GM12878 (cell line): ENCODE data around the gene CNDP1. TPM values are rescaled to one million over a fixed set of nuclear protein-coding genes. Genes with fewer than 3 reads are reported as not detected.

Source experiments
- ATAC-seq: fragments of 200-7000 bp; cut with Tn5 transposase; 3 replicates; pipeline ENCODE4 v1.9.1; 2020; ENCODE audit warnings: mild to moderate bottlenecking, moderate library complexity
- BruUV-seq: library from RNA; stranded (reverse); fragments of 400-500 nt; replicated peaks from 2 replicates; lab custom pipeline; 2021; lab: Mats Ljungman, UMichigan
- CTCF ChIA-PET: fragments of 300-600 bp; sonication (Branson Sonifier 250); formaldehyde crosslinking; extraction: SDS; loops from one replicate; lab custom pipeline; 2021; ENCODE audit warnings: inconsistent platforms; lab: Yijun Ruan, JAX
- POLR2A ChIA-PET: fragments of 350-600 bp; formaldehyde crosslinking; extraction: SDS; loops from one replicate; lab custom pipeline; 2021; ENCODE audit warnings: inconsistent platforms; lab: Charles Lee
- RAD21 ChIA-PET: fragments of 300-600 bp; sonication (Branson Sonifier 250); formaldehyde crosslinking; loops from one replicate; lab custom pipeline; 2023; ENCODE audit warnings: antibody characterized with exemption; ENCODE audit not compliant: unreplicated experiment; lab: Charles Lee
- SMC1A ChIA-PET: fragments of 300-600 bp; sonication (Branson Sonifier 250); formaldehyde crosslinking; loops from one replicate; lab custom pipeline; 2023; ENCODE audit not compliant: unreplicated experiment, uncharacterized antibody; lab: Charles Lee
- DNase-seq: peaks from one replicate; pipeline ENCODE4 v3.0.0-alpha.2; 2011; ENCODE audit warnings: low read depth, low spot score
- FAIRE-seq: peaks from 3 replicates; lab custom pipeline; 2011; peaks lifted over from hg19 to GRCh38; lab: Jason Lieb, UNC
- H2AFZ ChIP-seq: 2 replicates; pipeline ENCODE4 v1.6.0; 2011; ENCODE audit warnings: low read depth, low read length, control low read depth; ENCODE audit not compliant: control insufficient read depth
- H3K27ac ChIP-seq: 2 replicates; pipeline ENCODE4 v1.5.1; 2011; ENCODE audit warnings: control low read depth; ENCODE audit not compliant: control insufficient read depth, insufficient read depth
- H3K27me3 ChIP-seq, 2 experiments: replicated peaks in 1 of 2; 2 replicates each; pipeline versions ENCODE4 v1.6.0 to v1.6.1; 2011; ENCODE audit warnings: low read length in 1 of 2; ENCODE audit not compliant: control insufficient read depth in 2 of 2, insufficient read depth in 2 of 2
- H3K36me3 ChIP-seq, 2 experiments: 2 replicates each; pipeline ENCODE4 v1.5.1; 2011; ENCODE audit warnings: low read length in 1 of 2; ENCODE audit not compliant: control insufficient read depth in 2 of 2, insufficient read depth in 2 of 2
- H3K4me1 ChIP-seq: 2 replicates; pipeline ENCODE4 v1.6.1; 2011; ENCODE audit warnings: mild to moderate bottlenecking, low read length, moderate library complexity, mixed read lengths; ENCODE audit not compliant: control insufficient read depth, insufficient read depth
- H3K4me2 ChIP-seq: 2 replicates; pipeline ENCODE4 v1.6.0; 2011; ENCODE audit warnings: control low read depth; ENCODE audit not compliant: control insufficient read depth, insufficient read depth
- H3K4me3 ChIP-seq: fragments of 200-600 bp; sonication (generic); 2 replicates; pipeline ENCODE4 v1.5.1; 2016
- H3K79me2 ChIP-seq: 2 replicates; pipeline ENCODE4 v1.6.0; 2011; ENCODE audit warnings: low read length; ENCODE audit not compliant: control insufficient read depth, insufficient read depth
- H3K9ac ChIP-seq: 2 replicates; pipeline ENCODE4 v1.8.0; 2011; ENCODE audit warnings: low read length, control low read depth, mixed read lengths; ENCODE audit not compliant: control insufficient read depth, insufficient read depth
- H3K9me3 ChIP-seq: replicated peaks from 3 replicates; pipeline ENCODE4 v1.5.1; 2011; ENCODE audit warnings: mild to moderate bottlenecking, low read length; ENCODE audit not compliant: control insufficient read depth, insufficient read depth
- H4K20me1 ChIP-seq: 2 replicates; pipeline ENCODE4 v1.6.0; 2011; ENCODE audit not compliant: control insufficient read depth, insufficient read depth
- BCL11A ChIP-seq: IDR thresholded peaks from 2 replicates; pipeline ENCODE4 v1.6.1; 2011; ENCODE audit warnings: low read depth, low read length
- CBFB ChIP-seq: IDR thresholded peaks from 2 replicates; pipeline ENCODE4 v1.6.1; 2016; ENCODE audit warnings: antibody characterized with exemption, low read depth
- CHD1 ChIP-seq: IDR thresholded peaks from 2 replicates; pipeline ENCODE4 v1.6.1; 2012; ENCODE audit warnings: low read depth, low read length, improper control_type of control experiment
- FOXK2 ChIP-seq: fragments of 450-650 bp; IDR thresholded peaks from 2 replicates; pipeline ENCODE4 v1.6.1; 2017; ENCODE audit warnings: mild to moderate bottlenecking, moderate library complexity
- HSF1 ChIP-seq: fragments of 150-350 bp; IDR thresholded peaks from 2 replicates; pipeline ENCODE4 v1.6.1; 2014; ENCODE audit warnings: mild to moderate bottlenecking, low read depth, low read length
- IKZF1 ChIP-seq: fragments of 450-650 bp; conservative IDR thresholded peaks from 2 replicates; pipeline ENCODE4 v1.6.1; 2017; ENCODE audit warnings: antibody characterized with exemption, mild to moderate bottlenecking
- POLR2A ChIP-seq: IDR thresholded peaks from 2 replicates; pipeline ENCODE4 v1.6.1; 2011; ENCODE audit warnings: low read depth, mild to moderate bottlenecking, low read length
- RCOR1 ChIP-seq: conservative IDR thresholded peaks from 2 replicates; pipeline ENCODE4 v1.6.1; 2012; ENCODE audit warnings: low read depth, low read length, improper control_type of control experiment
- SMARCA5 ChIP-seq: fragments of 450-650 bp; IDR thresholded peaks from 2 replicates; pipeline ENCODE4 v1.6.1; 2017; ENCODE audit warnings: mild to moderate bottlenecking
- SUZ12 ChIP-seq: fragments of 200-600 bp; sonication (generic); IDR thresholded peaks from one replicate; pipeline ENCODE4 v1.6.1; 2018; ENCODE audit warnings: antibody characterized with exemption, mild to moderate bottlenecking; ENCODE audit not compliant: unreplicated experiment
- TCF12 ChIP-seq: IDR thresholded peaks from 2 replicates; pipeline ENCODE4 v1.6.1; 2011; ENCODE audit warnings: low read depth, mild to moderate bottlenecking, low read length
- ZBTB40 ChIP-seq: fragments of 450-650 bp; IDR thresholded peaks from 2 replicates; pipeline ENCODE4 v1.6.1; 2016; ENCODE audit warnings: mild to moderate bottlenecking, moderate library complexity, borderline replicate concordance
- ZNF217 ChIP-seq: fragments of 450-650 bp; IDR thresholded peaks from 2 replicates; pipeline ENCODE4 v1.6.1; 2017; ENCODE audit warnings: antibody characterized with exemption, mild to moderate bottlenecking
- WGBS: methylation state at CpG from one replicate; pipeline ENCODE4 v1.1.6; 2016; ENCODE audit warnings: low lambda C conversion rate; ENCODE audit not compliant: insufficient replicate concordance, insufficient coverage; ENCODE audit errors: missing lambda C conversion rate; 5-methylcytosine and 5-hydroxymethylcytosine counted together
- in situ Hi-C: fragments of 300-500 bp; cut with MboI; formaldehyde crosslinking; loops from 9 replicates; pipeline ENCODE4 v1.14.3; 2018; ENCODE audit warnings: mixed read lengths
- intact Hi-C: fragments of 100-400 bp; cut with micrococcal nuclease; formaldehyde crosslinking; loops from one replicate; pipeline ENCODE4 v1.14.2; 2022; ENCODE audit not compliant: unreplicated experiment
- polyA plus RNA-seq, 11 experiments: library from polyadenylated mRNA; depleted of rRNA in 4 of 11; unstranded in 6 of 11; stranded (reverse) in 5 of 11; fragments of >200 nt; fragmentation: Nextera tagmentation in 4 of 11; fragmentation: Illumina TruSeq in 1 of 11; extraction: Ambion mirVana in 4 of 11; extraction: Trizol in 1 of 11; gene quantifications; 1 replicate in 1 of 11; 2 replicates in 10 of 11; pipeline versions ENCODE4 v1.2.1 to v1.2.3, GENCODE V29; 2011 to 2016; ENCODE audit warnings: inconsistent platforms in 2 of 11, missing spikeins in 2 of 11, low read depth in 1 of 11
- total RNA-seq, 4 experiments: library from RNA; depleted of rRNA in 3 of 4; stranded (reverse); fragments of >200 nt in 3 of 4; fragmentation: Illumina TruSeq in 1 of 4; extraction: Trizol in 1 of 4; gene quantifications; 2 replicates each; pipeline versions ENCODE4 v1.2.1 to v1.2.3, GENCODE V29; 2013 to 2021

CNDP1 gene
- total and polyA plus RNA-seq, 10 of the 15 experiments (the other 5 are each of a cell fraction or from before 2014, with no cell fraction given): 0.04 to 0.05 TPM; not detected in 8

GRCh38 chr18:74597662-74598349 is 63.5 kb downstream of the CNDP1 start, which contains the start of gene ZNF407 (continued):
- peak; percentile 98 for TF ChIP-seq ZBTB40

GRCh38 chr18:74598350-74599001 is 64.2 kb downstream of the CNDP1 start:
- intact Hi-C loops: loop anchor here (5.0 kb wide), 2 partner anchors 614 to 1894 kb away; partner anchors contain the start of gene TSHZ1
- WGBS: 2% methylated on average over 44 of the region's 44 CpGs
- H2AFZ ChIP-seq: peak overlapping the region; percentile 82
- TF ChIP-seq TCF12 (peak; percentile 87), BCL11A (no peak), SMARCA5 (no peak; the same call in 1 of the 2 replicates), FOXK2 (no peak), SUZ12 (no peak), POLR2A (peak; percentile 59; the same call in 1 of the 2 replicates), RCOR1 (no peak), ZNF217 (no peak), CBFB (no peak), CHD1 (no peak), IKZF1 (peak; percentile 61), HSF1 (no peak)

More at GRCh38 chr18:74598350-74599001, 64.2 kb downstream of the CNDP1 start:
- H3K27me3 ChIP-seq: no peaks in the 10 kb centered on the region
- DNase-seq: no peak
- ChIA-PET CTCF (interaction anchor here (1.3 to 1.8 kb wide), 3 partner anchors 11 to 98 kb away, joined by 4 to 6 read pairs (median 6); no protein-coding TSS in a partner anchor), SMC1A (interaction anchor here (0.9 to 1.6 kb wide), 4 partner anchors 21 to 271 kb away, joined by 3 to 4 read pairs (median 3); no protein-coding TSS in a partner anchor), RAD21 (interaction anchor here (0.8 kb wide), 1 partner anchor 46 kb away, joined by 3 read pairs; no protein-coding TSS in a partner anchor), POLR2A (interaction anchor here (0.6 to 1.7 kb wide), 4 partner anchors 12 to 396 kb away, joined by 3 to 5 read pairs (median 4); no protein-coding TSS in a partner anchor)
- H3K9ac ChIP-seq: peak overlapping the region; percentile 99
- peak; percentile 76 for ATAC-seq
- peaks cover 7% of the 10 kb centered on the region for H3K4me1 ChIP-seq
- in situ Hi-C loops: loop anchor here (5.0 kb wide), 1 partner anchor 101 kb away; the partner anchor contains the start of gene CNDP2
- no peaks in the 10 kb centered on the region; the same call in 2 of the 3 replicates for H3K9me3 ChIP-seq
- FAIRE-seq: no peak
- H3K4me3 ChIP-seq: peak overlapping the region; percentile 99
- BruUV-seq: no TSS peak
- peak overlapping the region; percentile 99 for H3K27ac ChIP-seq
- H3K36me3 ChIP-seq: peaks cover 0 to 7% of the 10 kb centered on the region in 2 experiments; a peak in 1 of 4 replicates
- H3K79me2 ChIP-seq: peaks cover 60% of the 10 kb centered on the region
- H3K4me2 ChIP-seq: peak overlapping the region; percentile 89
- H4K20me1 ChIP-seq: no peaks in the 10 kb centered on the region
